Activated CD4-positive, alpha-beta T cell treated with anti-CD3 and anti-CD28 coated beads for 36 hours (primary cell): ENCODE results near the gene INO80E. TPM values are rescaled to one million over a fixed set of nuclear protein-coding genes. Genes with fewer than 3 reads are reported as not detected.

Experiments used
- ATAC-seq: fragments of 200-7000 bp; cut with Tn5 transposase; one replicate; pipeline ENCODE4 v1.10.0; 2021; ENCODE audit warnings: mild to moderate bottlenecking, moderate library complexity
- CTCF ChIA-PET: fragments of 350-600 bp; sonication (Branson Sonifier 250); formaldehyde crosslinking; loops from one replicate; lab custom pipeline; 2021; ENCODE audit warnings: antibody characterized with exemption; lab: Charles Lee
- POLR2A ChIA-PET: fragments of 350-600 bp; sonication (Branson Sonifier 250); formaldehyde crosslinking; loops from one replicate; lab custom pipeline; 2021; ENCODE audit warnings: antibody characterized with exemption, inconsistent platforms; lab: Charles Lee
- DNase-seq: peaks from one replicate; pipeline ENCODE4 v3.0.0-alpha.2; 2020
- H3K27ac Mint-ChIP-seq: one replicate; pipeline ENCODE4 v1.8.0; 2021; ENCODE audit warnings: mixed read lengths
- H3K27me3 Mint-ChIP-seq: one replicate; pipeline ENCODE4 v1.8.0; 2021; ENCODE audit warnings: mixed read lengths
- H3K36me3 Mint-ChIP-seq: one replicate; pipeline ENCODE4 v1.8.0; 2021; ENCODE audit warnings: low read depth, mixed read lengths
- H3K4me1 Mint-ChIP-seq: one replicate; pipeline ENCODE4 v1.8.0; 2021; ENCODE audit warnings: mixed read lengths
- H3K4me3 Mint-ChIP-seq: one replicate; pipeline ENCODE4 v1.8.0; 2021; ENCODE audit warnings: mild to moderate bottlenecking, moderate library complexity, mixed read lengths
- H3K9me3 Mint-ChIP-seq: one replicate; pipeline ENCODE4 v1.8.0; 2021; ENCODE audit warnings: low read depth, mixed read lengths
- intact Hi-C, 2 experiments: fragments of 100-400 bp; cut with DNase I in 1 of 2; cut with micrococcal nuclease in 1 of 2; formaldehyde crosslinking; loops; one replicate each; pipeline versions ENCODE4 v1.14.2 to v1.15.1; 2022 to 2024; cut with DNase I, micrococcal nuclease
- total RNA-seq, 2 experiments: library from RNA; stranded (reverse); gene quantifications; one replicate each; pipeline ENCODE4 v1.2.3, GENCODE V29; 2021

INO80E gene
- total RNA-seq, 2 experiments from 2014 or later, result 80.1 to 106 TPM

DNA sequence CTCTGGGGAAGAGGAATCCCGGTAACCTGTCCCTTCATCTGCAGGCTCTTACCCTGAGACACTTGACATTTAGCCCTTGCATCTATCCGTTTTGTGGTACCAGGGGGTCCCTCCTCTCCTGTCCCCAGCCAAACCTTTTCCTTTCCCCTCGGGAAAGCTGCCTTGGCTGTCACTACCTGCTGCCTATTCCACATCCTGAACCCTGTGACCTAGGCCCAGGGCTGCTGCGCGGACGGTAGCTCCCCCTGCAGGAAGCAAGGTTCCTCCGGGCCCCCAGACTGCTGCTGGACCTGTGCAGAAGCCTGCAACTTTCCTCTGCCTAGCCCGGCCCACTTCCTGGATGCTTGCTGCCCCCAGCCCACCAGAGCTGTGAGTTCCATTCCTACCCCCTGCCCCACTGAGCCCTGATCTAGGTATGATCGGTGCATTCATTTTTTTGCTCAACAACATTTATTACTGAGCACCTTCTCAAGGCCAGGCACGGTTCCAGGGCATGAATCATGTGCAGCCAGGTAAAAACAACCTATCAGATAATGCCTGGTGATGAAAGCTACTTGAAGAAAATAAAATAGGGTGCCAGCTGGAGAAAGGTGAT lies 59.0 kb downstream of the INO80E start:
- Mint-ChIP-seq H3K9me3 (no peaks in the 10 kb centered on the region), H3K27me3 (peaks cover 2% of the 10 kb centered on the region), H3K4me1 (peaks cover 25% of the 10 kb centered on the region), H3K4me3 (peak overlapping the region; percentile 55), H3K36me3 (no peaks in the 10 kb centered on the region), H3K27ac (no peak overlapping the region)
- ChIA-PET CTCF (interaction anchor here (0.7 to 1.8 kb wide), 17 partner anchors 8 to 693 kb away, joined by 3 to 14 read pairs (median 5); partner anchors contain the start of genes ALDOA, PAGR1, PHKG2 and TAOK2), POLR2A (interaction anchor here (1.0 to 1.1 kb wide), 2 partner anchors 10 to 36 kb away, joined by 3 to 7 read pairs; partner anchors contain the start of genes ALDOA and TBX6)
- ATAC-seq, result peak; percentile 84
- intact Hi-C loops, result no loop called here
- peak; percentile 78 for DNase-seq

Other genes starting within 250 kb of the INO80E start
- not detected for gene ZG16, start 218.0 kb upstream of the INO80E start, total RNA-seq
- 100 to 1,000 TPM; 153 to 168 TPM for gene KIF22, start 205.5 kb upstream of the INO80E start, total RNA-seq
- gene MAZ, start 189.7 kb upstream of the INO80E start, total RNA-seq, result 100 to 1,000 TPM; 306 to 387 TPM
- gene PRRT2, start 184.0 kb upstream of the INO80E start, total RNA-seq, result under 1 TPM; 0.64 to 0.93 TPM
- 10 to 100 TPM; 20.6 to 25.6 TPM for gene PAGR1, start 180.1 kb upstream of the INO80E start, total RNA-seq
- gene MVP, start 175.8 kb upstream of the INO80E start, total RNA-seq, result 100 to 1,000 TPM in 1 of 2 experiments, 10 to 100 TPM in 1; 86.2 to 101 TPM
- 10 to 100 TPM; 35.1 to 50.0 TPM for gene CDIPT, start 133.0 kb upstream of the INO80E start, total RNA-seq
- gene SEZ6L2, start 96.7 kb upstream of the INO80E start, total RNA-seq, result under 1 TPM; 0.27 to 0.42 TPM
- 1 to 10 TPM; 2.7 to 3.2 TPM for gene ASPHD1, start 95.8 kb upstream of the INO80E start, total RNA-seq
- 10 to 100 TPM; 30.4 to 33.4 TPM for gene KCTD13, start 70.0 kb upstream of the INO80E start, total RNA-seq
- 10 to 100 TPM; 34.6 to 42.5 TPM for gene TMEM219, start 34.2 kb upstream of the INO80E start, total RNA-seq
- gene TAOK2, start 22.4 kb upstream of the INO80E start, total RNA-seq, result 10 to 100 TPM; 24.1 to 24.4 TPM
- gene HIRIP3, start 624 bp upstream of the INO80E start, total RNA-seq, result 10 to 100 TPM; 25.1 to 36.8 TPM
- gene DOC2A, start 14.8 kb downstream of the INO80E start, total RNA-seq, result 1 to 10 TPM in 1 of 2 experiments, under 1 TPM in 1; 0.69 to 1.3 TPM
- not detected for gene C16orf92, start 27.0 kb downstream of the INO80E start, total RNA-seq
- gene TLCD3B, start 35.0 kb downstream of the INO80E start, total RNA-seq, result 1 to 10 TPM; 3.7 to 4.0 TPM
- gene ALDOA, start 69.5 kb downstream of the INO80E start, total RNA-seq, result 1,000 to 10,000 TPM; 2,482 to 3,644 TPM
- gene PPP4C, start 79.8 kb downstream of the INO80E start, total RNA-seq, result 100 to 1,000 TPM; 106 to 113 TPM
- gene TBX6, start 95.7 kb downstream of the INO80E start, total RNA-seq, result 1 to 10 TPM; 2.7 to 3.0 TPM
- 10 to 100 TPM; 17.4 to 19.1 TPM for gene YPEL3, start 100.0 kb downstream of the INO80E start, total RNA-seq
- gene GDPD3, start 117.3 kb downstream of the INO80E start, total RNA-seq, result 1 to 10 TPM; 6.1 to 7.0 TPM
- 10 to 100 TPM; 59.0 to 81.7 TPM for gene MAPK3, start 127.0 kb downstream of the INO80E start, total RNA-seq
- gene CORO1A, start 187.4 kb downstream of the INO80E start, total RNA-seq, result 1,000 to 10,000 TPM in 1 of 2 experiments, 100 to 1,000 TPM in 1; 997 to 1,175 TPM
- gene BOLA2B, start 197.4 kb downstream of the INO80E start, total RNA-seq, result 100 to 1,000 TPM; 188 to 190 TPM
- 10 to 100 TPM; 24.4 to 99.3 TPM for gene SLX1A, start 197.6 kb downstream of the INO80E start, total RNA-seq
- 10 to 100 TPM; 17.4 to 18.9 TPM for gene SULT1A3, start 203.0 kb downstream of the INO80E start, total RNA-seq